GM12892 (cell line): Measurements from ENCODE around the gene VPS35L.

ENCODE experiments used
- POLR2A ChIP-seq: IDR thresholded peaks from 2 replicates; pipeline ENCODE4 v1.6.1; 2011; ENCODE audit warnings: low read depth, low read length, control low read depth
- POLR2AphosphoS5 ChIP-seq: IDR thresholded peaks from 2 replicates; pipeline ENCODE4 v1.6.1; 2011; ENCODE audit warnings: low read depth, low read length, control low read depth

GRCh38 chr16:19680881-19681340 is 125.4 kb downstream of the VPS35L start:
- TF ChIP-seq POLR2A (no peak), POLR2AphosphoS5 (no peak)
